ENCODE data around the gene OR5K1. TPM values are rescaled to one million over a fixed set of nuclear protein-coding genes. Genes with fewer than 3 reads are reported as not detected.

OR5K1 gene
- total and polyA plus RNA-seq, 2 donors (not counting 1 experiment from before 2014, with no cell fraction given): not detected

DNA sequence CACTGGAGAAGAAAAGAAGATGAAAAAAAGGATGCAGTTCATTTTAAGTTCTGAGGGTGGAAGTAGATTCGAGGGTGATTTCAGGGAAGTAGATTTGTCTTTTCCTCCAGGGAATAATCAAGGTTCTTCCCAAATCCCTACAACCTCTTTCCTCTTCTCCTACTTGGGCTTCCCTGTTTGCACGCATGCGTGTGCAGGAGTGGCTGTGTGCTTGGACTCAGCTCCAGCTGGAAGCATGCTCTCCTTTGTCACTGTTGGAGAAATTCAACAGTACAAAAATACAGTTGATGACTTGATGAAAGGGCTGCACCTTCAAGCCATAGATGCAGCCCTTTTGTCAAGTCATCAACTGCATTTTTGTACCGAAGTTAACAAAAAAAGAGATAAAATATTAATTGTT, 38.3 kb downstream of the OR5K1 start:
- Histone ChIP-seq H3K9ac (ENCODE audit: low read length) (no peak overlapping the region), H3K4me3 (ENCODE audit: control extremely low read depth in 1 of 5, extremely low read depth in 1 of 5, insufficient read depth in 1 of 5, low read depth in 2 of 5, low read length in 4 of 5) (no peak overlapping the region), H4K20me1 (ENCODE audit: control insufficient read depth, insufficient read depth, low read length, poor library complexity, severe bottlenecking) (no peaks in the 10 kb centered on the region), H3K27me3 (replicated peaks in 1 of 4; ENCODE audit: control extremely low read depth in 1 of 4, control insufficient read depth in 3 of 4, insufficient read depth in 4 of 4, low read length in 3 of 4) (no peaks in the 10 kb centered on the region), H3K36me3 (replicated peaks in 1 of 2; ENCODE audit: control extremely low read depth in 1 of 2, control insufficient read depth in 1 of 2, extremely low read depth in 1 of 2, insufficient read depth in 2 of 2, low read length in 1 of 2) (no peaks in the 10 kb centered on the region), H3K9me3 (ENCODE audit: control extremely low read depth in 1 of 3, control insufficient read depth in 2 of 3, insufficient read depth in 1 of 3, low read length in 2 of 3) (no peaks in the 10 kb centered on the region), H2AFZ (ENCODE audit: insufficient read depth, low read depth, low read length, poor library complexity, severe bottlenecking) (no peak overlapping the region), H3K4me1 (ENCODE audit: control insufficient read depth in 2 of 2, insufficient read depth in 2 of 2, low read length in 2 of 2) (no peaks in the 10 kb centered on the region), H3K79me2 (ENCODE audit: control insufficient read depth, insufficient read depth, low read length) (no peaks in the 10 kb centered on the region), H3K27ac (ENCODE audit: low read length in 2 of 2) (no peak overlapping the region), H3K4me2 (replicated peaks; ENCODE audit: low read depth, low read length, poor library complexity, severe bottlenecking) (no peak overlapping the region)
- DNase-seq (no peak), ATAC-seq (ENCODE audit: low read depth) (no peak)
- Mint-ChIP-seq H3K9me3 (ENCODE audit: insufficient read depth) (no peaks in the 10 kb centered on the region), H3K27ac (no peak overlapping the region), H3K27me3 (no peaks in the 10 kb centered on the region), H3K4me1 (no peaks in the 10 kb centered on the region), H3K4me3 (no peak overlapping the region)
- POLR2A ChIA-PET: no interaction called here
- TF ChIP-seq, protein P1, sequence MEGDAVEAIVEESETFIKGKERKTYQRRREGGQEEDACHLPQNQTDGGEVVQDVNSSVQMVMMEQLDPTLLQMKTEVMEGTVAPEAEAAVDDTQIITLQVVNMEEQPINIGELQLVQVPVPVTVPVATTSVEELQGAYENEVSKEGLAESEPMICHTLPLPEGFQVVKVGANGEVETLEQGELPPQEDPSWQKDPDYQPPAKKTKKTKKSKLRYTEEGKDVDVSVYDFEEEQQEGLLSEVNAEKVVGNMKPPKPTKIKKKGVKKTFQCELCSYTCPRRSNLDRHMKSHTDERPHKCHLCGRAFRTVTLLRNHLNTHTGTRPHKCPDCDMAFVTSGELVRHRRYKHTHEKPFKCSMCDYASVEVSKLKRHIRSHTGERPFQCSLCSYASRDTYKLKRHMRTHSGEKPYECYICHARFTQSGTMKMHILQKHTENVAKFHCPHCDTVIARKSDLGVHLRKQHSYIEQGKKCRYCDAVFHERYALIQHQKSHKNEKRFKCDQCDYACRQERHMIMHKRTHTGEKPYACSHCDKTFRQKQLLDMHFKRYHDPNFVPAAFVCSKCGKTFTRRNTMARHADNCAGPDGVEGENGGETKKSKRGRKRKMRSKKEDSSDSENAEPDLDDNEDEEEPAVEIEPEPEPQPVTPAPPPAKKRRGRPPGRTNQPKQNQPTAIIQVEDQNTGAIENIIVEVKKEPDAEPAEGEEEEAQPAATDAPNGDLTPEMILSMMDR (IDR thresholded peaks at IDR 0.05): no peak
- TF ChIP-seq EZH2 (IDR thresholded peaks at IDR 0.05; ENCODE audit: borderline replicate concordance, insufficient read depth, low read depth, low read length, poor library complexity, severe bottlenecking): no peak
- no CpG with 5 or more reads among the region's 4 CpGs for WGBS (ENCODE audit: insufficient coverage)
- intact Hi-C loops (cut with micrococcal nuclease): no loop called here
- CTCF ChIA-PET: no interaction called here

DNA sequence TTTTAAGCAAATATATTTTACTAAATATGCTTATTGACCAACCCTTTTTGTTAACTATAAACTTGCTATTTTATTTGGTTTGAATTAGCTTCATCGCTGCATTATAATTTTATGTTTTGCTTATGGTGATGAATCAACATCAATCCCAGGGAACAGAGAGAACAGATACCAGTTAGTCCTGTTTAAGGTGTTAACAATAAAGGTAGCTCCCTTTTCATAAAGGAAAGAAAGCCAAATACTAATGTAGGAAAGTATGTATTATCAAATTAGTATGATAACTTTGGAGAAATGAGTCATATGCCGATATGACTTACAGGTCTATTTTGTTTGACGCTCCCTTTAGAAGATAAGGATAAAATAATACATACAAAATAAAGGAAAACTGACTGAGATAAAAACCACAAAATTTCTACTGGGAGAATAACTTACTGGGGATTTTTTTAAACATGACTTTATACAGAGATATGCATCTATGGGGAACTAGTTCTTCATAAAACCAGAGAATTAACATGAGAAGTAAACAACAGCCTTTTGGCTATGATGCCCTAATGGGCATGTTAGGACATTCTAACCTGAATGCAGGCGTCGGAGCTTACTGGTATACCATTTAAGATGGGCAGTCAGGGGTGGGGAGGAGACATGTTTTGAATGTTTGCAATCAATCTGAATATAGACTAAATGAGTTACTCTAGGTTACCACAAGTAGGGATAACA, 39.0 kb downstream of the OR5K1 start:
- H3K27ac ChIP-seq (ENCODE audit: low read length in 2 of 2): no peak overlapping the region
- Mint-ChIP-seq H3K27ac (no peak overlapping the region), H3K4me1 (no peaks in the 10 kb centered on the region), H3K27me3 (no peaks in the 10 kb centered on the region), H3K4me3 (no peak overlapping the region), H3K9me3 (ENCODE audit: insufficient read depth) (no peaks in the 10 kb centered on the region)
- POLR2A ChIA-PET: no interaction called here
- H3K4me2 ChIP-seq (replicated peaks; ENCODE audit: low read depth, low read length, poor library complexity, severe bottlenecking): no peak overlapping the region
- intact Hi-C loops (cut with micrococcal nuclease): no loop called here
- H2AFZ ChIP-seq (ENCODE audit: insufficient read depth, low read depth, low read length, poor library complexity, severe bottlenecking): no peak overlapping the region
- ATAC-seq (ENCODE audit: low read depth) (no peak), DNase-seq (no peak)
- no peaks in the 10 kb centered on the region for H3K9me3 ChIP-seq (ENCODE audit: control extremely low read depth in 1 of 3, control insufficient read depth in 2 of 3, insufficient read depth in 1 of 3, low read length in 2 of 3)
- H3K4me1 ChIP-seq (ENCODE audit: control insufficient read depth in 2 of 2, insufficient read depth in 2 of 2, low read length in 2 of 2): no peaks in the 10 kb centered on the region
- H4K20me1 ChIP-seq (ENCODE audit: control insufficient read depth, insufficient read depth, low read length, poor library complexity, severe bottlenecking): no peaks in the 10 kb centered on the region
- H3K27me3 ChIP-seq (replicated peaks in 1 of 4; ENCODE audit: control extremely low read depth in 1 of 4, control insufficient read depth in 3 of 4, insufficient read depth in 4 of 4, low read length in 3 of 4): no peaks in the 10 kb centered on the region
- H3K36me3 ChIP-seq (replicated peaks in 1 of 2; ENCODE audit: control extremely low read depth in 1 of 2, control insufficient read depth in 1 of 2, extremely low read depth in 1 of 2, insufficient read depth in 2 of 2, low read length in 1 of 2): no peaks in the 10 kb centered on the region
- no peak overlapping the region for H3K4me3 ChIP-seq (ENCODE audit: control extremely low read depth in 1 of 5, extremely low read depth in 1 of 5, insufficient read depth in 1 of 5, low read depth in 2 of 5, low read length in 4 of 5)
- CTCF ChIA-PET: interaction anchor here (0.6 kb wide), 1 partner anchor 463 kb away, joined by 3 read pairs; no protein-coding TSS in a partner anchor
- TF ChIP-seq, protein P1 (IDR thresholded peaks at IDR 0.05): no peak
- TF ChIP-seq EZH2 (IDR thresholded peaks at IDR 0.05; ENCODE audit: borderline replicate concordance, insufficient read depth, low read depth, low read length, poor library complexity, severe bottlenecking): no peak
- no peaks in the 10 kb centered on the region for H3K79me2 ChIP-seq (ENCODE audit: control insufficient read depth, insufficient read depth, low read length)
- no peak overlapping the region for H3K9ac ChIP-seq (ENCODE audit: low read length)
- 100% methylated on average over 2 of the region's 5 CpGs for WGBS (ENCODE audit: insufficient coverage)

Data from B cell (primary cell).